Thoracic aorta (tissue), 2 donors: ENCODE measurements around the gene HOXB1. TPM values are rescaled to one million over a fixed set of nuclear protein-coding genes. Genes with fewer than 3 reads are reported as not detected.

ENCODE experiments used
- ATAC-seq: fragments of 150-250 bp; one replicate; pipeline ENCODE4 v1.8.0; 2017; ENCODE audit warnings: low read depth; ENCODE audit not compliant: insufficient number of reproducible peaks, low FRiP score
- DNase-seq: peaks from one replicate; pipeline ENCODE4 v3.0.0-alpha.2; 2020; ENCODE audit warnings: low spot score
- H3K27ac ChIP-seq, 2 donors: fragments of 200-600 bp; sonication (generic); 1 replicate in 1 of 2; 2 replicates in 1 of 2; pipeline ENCODE4 v1.5.1; 2016; ENCODE audit warnings: mild to moderate bottlenecking in 2 of 2, moderate library complexity in 2 of 2
- H3K27me3 ChIP-seq: fragments of 200-600 bp; sonication (generic); replicated peaks from 2 replicates; pipeline ENCODE4 v1.6.0; 2016; ENCODE audit warnings: mild to moderate bottlenecking; ENCODE audit not compliant: insufficient read depth
- H3K36me3 ChIP-seq: fragments of 200-600 bp; sonication (generic); one replicate; pipeline ENCODE4 v1.5.1; 2016
- H3K4me1 ChIP-seq, 2 donors: fragments of 200-600 bp; sonication (generic); 1 replicate in 1 of 2; 2 replicates in 1 of 2; pipeline versions ENCODE4 v1.5.1 to v1.6.0; 2016; ENCODE audit warnings: low read depth in 2 of 2, mild to moderate bottlenecking in 1 of 2; ENCODE audit not compliant: control insufficient read depth in 1 of 2
- H3K4me3 ChIP-seq: fragments of 200-600 bp; sonication (generic); 2 replicates; pipeline ENCODE4 v1.5.1; 2016; ENCODE audit warnings: mild to moderate bottlenecking
- H3K9me3 ChIP-seq: fragments of 200-600 bp; sonication (generic); 2 replicates; pipeline ENCODE4 v1.5.1; 2016
- total RNA-seq, 2 donors: library from RNA; depleted of rRNA; stranded (reverse); fragments of >200 nt; gene quantifications; one replicate each; pipeline versions ENCODE4 v1.1.0 to v1.2.3, GENCODE V29; 2016
- TF ChIP-seq, protein P1 (sequence below): fragments of 200-600 bp; sonication (generic); IDR thresholded peaks from one replicate; pipeline ENCODE4 v1.5.1; 2019; ENCODE audit warnings: antibody characterized with exemption

The HOXB1 gene
- total RNA-seq, 2 donors from 2014 or later, result not detected

GRCh38 chr17:48569674-48570324 lies 39.0 kb upstream of the HOXB1 start:
- ATAC-seq (no peak), DNase-seq (no peak)
- Histone ChIP-seq H3K36me3 (no peaks in the 10 kb centered on the region), H3K27me3 (no peaks in the 10 kb centered on the region), H3K27ac (peak overlapping the region; percentile 84 to 97), H3K9me3 (no peaks in the 10 kb centered on the region), H3K4me1 (peaks cover 37 to 98% of the 10 kb centered on the region in 2 donors), H3K4me3 (peak overlapping the region; percentile 64)
- TF ChIP-seq, protein P1, sequence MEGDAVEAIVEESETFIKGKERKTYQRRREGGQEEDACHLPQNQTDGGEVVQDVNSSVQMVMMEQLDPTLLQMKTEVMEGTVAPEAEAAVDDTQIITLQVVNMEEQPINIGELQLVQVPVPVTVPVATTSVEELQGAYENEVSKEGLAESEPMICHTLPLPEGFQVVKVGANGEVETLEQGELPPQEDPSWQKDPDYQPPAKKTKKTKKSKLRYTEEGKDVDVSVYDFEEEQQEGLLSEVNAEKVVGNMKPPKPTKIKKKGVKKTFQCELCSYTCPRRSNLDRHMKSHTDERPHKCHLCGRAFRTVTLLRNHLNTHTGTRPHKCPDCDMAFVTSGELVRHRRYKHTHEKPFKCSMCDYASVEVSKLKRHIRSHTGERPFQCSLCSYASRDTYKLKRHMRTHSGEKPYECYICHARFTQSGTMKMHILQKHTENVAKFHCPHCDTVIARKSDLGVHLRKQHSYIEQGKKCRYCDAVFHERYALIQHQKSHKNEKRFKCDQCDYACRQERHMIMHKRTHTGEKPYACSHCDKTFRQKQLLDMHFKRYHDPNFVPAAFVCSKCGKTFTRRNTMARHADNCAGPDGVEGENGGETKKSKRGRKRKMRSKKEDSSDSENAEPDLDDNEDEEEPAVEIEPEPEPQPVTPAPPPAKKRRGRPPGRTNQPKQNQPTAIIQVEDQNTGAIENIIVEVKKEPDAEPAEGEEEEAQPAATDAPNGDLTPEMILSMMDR, result no peak

DNA sequence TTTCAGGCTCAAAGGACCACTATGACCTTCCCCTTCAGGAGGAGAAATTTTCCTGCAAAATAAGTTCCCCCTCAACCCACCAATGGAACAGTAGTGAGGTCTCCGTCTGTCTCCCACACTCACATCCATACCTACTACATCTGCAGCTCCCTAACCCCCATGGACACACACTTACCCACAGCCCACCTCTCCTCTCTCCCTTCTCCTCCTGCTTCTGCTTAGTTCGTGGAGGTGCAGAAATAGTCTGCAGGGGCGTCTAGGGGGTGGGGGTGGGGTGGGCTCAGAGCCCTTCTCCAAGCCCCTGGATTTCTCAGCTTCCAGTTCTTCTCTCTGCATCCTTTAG lies 38.4 kb upstream of the HOXB1 start:
- TF ChIP-seq, protein P1, result no peak
- no peaks in the 10 kb centered on the region for H3K27me3 ChIP-seq
- peaks cover 37 to 95% of the 10 kb centered on the region in 2 donors for H3K4me1 ChIP-seq
- H3K4me3 ChIP-seq, result peak overlapping the region; percentile 64
- ATAC-seq (no peak), DNase-seq (no peak)
- H3K9me3 ChIP-seq, result no peaks in the 10 kb centered on the region
- H3K36me3 ChIP-seq, result no peaks in the 10 kb centered on the region
- H3K27ac ChIP-seq, result peak overlapping the region; percentile 84 to 97

DNA sequence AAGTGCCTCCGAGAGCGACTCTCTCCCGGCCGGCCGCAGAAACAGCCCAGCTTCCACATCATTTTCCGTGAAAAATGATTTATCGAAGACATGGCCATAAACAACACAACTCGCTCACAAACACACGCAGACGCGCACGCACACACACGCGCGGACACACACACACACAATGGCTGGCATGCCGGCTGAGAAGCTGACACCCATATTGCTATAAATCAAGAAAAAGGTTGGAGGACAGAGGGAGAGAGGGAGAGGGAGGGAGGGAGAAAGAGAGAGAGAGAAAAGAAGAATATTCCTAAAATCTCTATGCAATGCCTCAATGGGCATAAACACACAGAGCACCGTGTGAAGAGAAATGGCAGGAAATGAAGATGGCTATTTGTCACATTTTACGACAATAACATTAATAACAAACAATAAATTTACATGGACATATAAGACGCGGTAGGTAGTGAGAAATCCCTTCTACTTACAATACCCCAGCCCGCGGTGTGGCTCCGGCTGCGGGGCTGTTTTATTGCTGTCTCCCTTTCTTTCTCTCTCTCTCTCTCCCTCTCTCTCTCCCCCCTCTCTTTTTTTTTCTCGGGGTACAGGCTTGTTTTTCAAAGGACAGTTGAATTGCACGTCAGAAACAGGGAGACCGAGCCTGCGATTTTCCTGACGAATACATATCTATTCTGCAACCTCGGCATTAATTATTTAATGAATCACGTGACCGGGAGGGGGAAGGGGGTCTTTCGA lies 37.9 kb upstream of the HOXB1 start:
- H3K4me3 ChIP-seq, result peak overlapping the region; percentile 64
- H3K27me3 ChIP-seq, result no peaks in the 10 kb centered on the region
- H3K9me3 ChIP-seq, result no peaks in the 10 kb centered on the region
- no peak for ATAC-seq
- H3K27ac ChIP-seq, result peak overlapping the region; percentile 18 to 84
- no peak for DNase-seq
- TF ChIP-seq, protein P1, result no peak
- H3K4me1 ChIP-seq, result peaks cover 40 to 95% of the 10 kb centered on the region in 2 donors
- no peaks in the 10 kb centered on the region for H3K36me3 ChIP-seq

GRCh38 chr17:48567646-48568354 lies 37.0 kb upstream of the HOXB1 start:
- no peaks in the 10 kb centered on the region for H3K36me3 ChIP-seq
- H3K9me3 ChIP-seq, result no peaks in the 10 kb centered on the region
- TF ChIP-seq, protein P1, result no peak
- DNase-seq (no peak), ATAC-seq (no peak)
- no peaks in the 10 kb centered on the region for H3K27me3 ChIP-seq
- peak overlapping the region in 1 of 2 donors; percentile 18 for H3K27ac ChIP-seq
- peak overlapping the region; percentile 64 for H3K4me3 ChIP-seq
- peaks cover 36 to 95% of the 10 kb centered on the region in 2 donors for H3K4me1 ChIP-seq

- Histone ChIP-seq H3K4me1 (peaks cover 30 to 95% of the 10 kb centered on the region in 2 donors), H3K36me3 (no peaks in the 10 kb centered on the region), H3K9me3 (no peaks in the 10 kb centered on the region), H3K27ac (peak overlapping the region in 1 of 2 donors; percentile 18), H3K27me3 (no peaks in the 10 kb centered on the region), H3K4me3 (no peak overlapping the region)
- ATAC-seq, result no peak
- DNase-seq, result no peak
- TF ChIP-seq, protein P1, result no peak
These were observed 36.4 kb upstream of the HOXB1 start for GRCh38 chr17:48567209-48567608.
